HG02938 (cell line): ENCODE data around the gene CDK5RAP2.

Experiments
- ATAC-seq: cut with Tn5 transposase; IDR thresholded peaks from one replicate; pipeline ENCODE4 v1.9.1; 2021; ENCODE audit warnings: mild to moderate bottlenecking, moderate library complexity; ENCODE audit not compliant: unreplicated experiment

The CDK5RAP2 gene

GRCh38 chr9:120441426-120442307, 138.3 kb downstream of the CDK5RAP2 start:
- no peak for ATAC-seq

GRCh38 chr9:120440791-120441190, 139.2 kb downstream of the CDK5RAP2 start:
- no peak for ATAC-seq

GRCh38 chr9:120439926-120440325, 140.0 kb downstream of the CDK5RAP2 start:
- ATAC-seq: no peak

- ATAC-seq: peak; percentile 76
Observed at GRCh38 chr9:120438836-120439546, 141.0 kb downstream of the CDK5RAP2 start.

GRCh38 chr9:120438111-120438510, 141.9 kb downstream of the CDK5RAP2 start:
- no peak for ATAC-seq

- ATAC-seq: no peak
Observed at GRCh38 chr9:120436983-120437475, 142.9 kb downstream of the CDK5RAP2 start.

- no peak for ATAC-seq
Observed at GRCh38 chr9:120436446-120436845, 143.5 kb downstream of the CDK5RAP2 start.

- ATAC-seq: no peak
Observed at GRCh38 chr9:120435091-120435490, 144.9 kb downstream of the CDK5RAP2 start.

GRCh38 chr9:120434532-120434931, 145.4 kb downstream of the CDK5RAP2 start:
- no peak for ATAC-seq

GRCh38 chr9:120433701-120434100, 146.3 kb downstream of the CDK5RAP2 start:
- ATAC-seq: no peak

- no peak for ATAC-seq
Observed at GRCh38 chr9:120432600-120432999, 147.4 kb downstream of the CDK5RAP2 start.

- no peak for ATAC-seq
Observed at GRCh38 chr9:120431268-120431667, 148.7 kb downstream of the CDK5RAP2 start.

- ATAC-seq: no peak
Observed at GRCh38 chr9:120424248-120424647, 155.7 kb downstream of the CDK5RAP2 start.

- no peak for ATAC-seq
Observed at GRCh38 chr9:120423812-120424211, 156.2 kb downstream of the CDK5RAP2 start.

GRCh38 chr9:120421977-120422376, 158.0 kb downstream of the CDK5RAP2 start:
- no peak for ATAC-seq

- ATAC-seq: no peak
Observed at GRCh38 chr9:120418315-120418714, 161.7 kb downstream of the CDK5RAP2 start.

- no peak for ATAC-seq
Observed at GRCh38 chr9:120416781-120417427, 163.1 kb downstream of the CDK5RAP2 start.

- ATAC-seq: no peak
Observed at GRCh38 chr9:120413121-120414048, 166.6 kb downstream of the CDK5RAP2 start.

GRCh38 chr9:120412425-120412951, 167.5 kb downstream of the CDK5RAP2 start:
- no peak for ATAC-seq

GRCh38 chr9:120411862-120412424, 168.0 kb downstream of the CDK5RAP2 start:
- no peak for ATAC-seq
